Sigmoid colon (tissue), 7 donors: Measurements from ENCODE around the gene COL6A1. TPM values are rescaled to one million over a fixed set of nuclear protein-coding genes. Genes with fewer than 3 reads are reported as not detected.

Experiments used
- DNase-seq: peaks from one replicate; pipeline ENCODE4 v3.0.0-alpha.2; 2019
- H3K27ac ChIP-seq, 4 donors: fragments of 200-600 bp; sonication (generic); one replicate each; pipeline ENCODE4 v1.5.1; 2016 to 2019; ENCODE audit warnings: mild to moderate bottlenecking in 1 of 4
- H3K27me3 ChIP-seq, 3 donors: fragments of 200-600 bp; sonication (generic); one replicate each; pipeline ENCODE4 v1.5.1; 2019; ENCODE audit warnings: mild to moderate bottlenecking in 1 of 3
- H3K36me3 ChIP-seq, 4 donors: fragments of 200-600 bp; sonication (generic); one replicate each; pipeline ENCODE4 v1.5.1; 2016 to 2019
- H3K4me1 ChIP-seq, 4 donors: fragments of 200-600 bp; sonication (generic); one replicate each; pipeline ENCODE4 v1.5.1; 2017 to 2019
- H3K4me3 ChIP-seq, 4 donors: fragments of 200-600 bp; sonication (generic); one replicate each; pipeline ENCODE4 v1.5.1; 2017 to 2019; ENCODE audit warnings: mild to moderate bottlenecking in 2 of 4, moderate library complexity in 1 of 4
- H3K9me3 ChIP-seq, 4 donors: fragments of 200-600 bp in 3 of 4; sonication (generic) in 3 of 4; one replicate each; pipeline versions ENCODE4 v1.5.1 to v1.6.1; 2013 to 2019
- CTCF ChIP-seq, 4 experiments: fragments of 450-650 bp in 3 of 4; fragments of 200-600 bp in 1 of 4; IDR thresholded peaks; one replicate each; pipeline ENCODE4 v1.5.1; 2016 to 2019; ENCODE audit warnings: antibody characterized with exemption in 4 of 4, mild to moderate bottlenecking in 3 of 4, moderate library complexity in 2 of 4
- EP300 ChIP-seq, 4 donors: sonication (generic); formaldehyde crosslinking; IDR thresholded peaks; one replicate each; pipeline ENCODE4 v1.6.1; 2017; ENCODE audit warnings: antibody characterized with exemption in 4 of 4
- POLR2A ChIP-seq, 2 donors: fragments of 450-650 bp; IDR thresholded peaks; one replicate each; pipeline ENCODE4 v1.6.1; 2016; ENCODE audit warnings: antibody characterized with exemption in 2 of 2, mild to moderate bottlenecking in 2 of 2, moderate library complexity in 2 of 2
- POLR2AphosphoS5 ChIP-seq, 4 donors: sonication (generic); formaldehyde crosslinking; IDR thresholded peaks; one replicate each; pipeline ENCODE4 v1.6.1; 2017; ENCODE audit warnings: antibody characterized with exemption in 4 of 4
- WGBS, 2 donors: extraction: QIAGEN DNeasy Blood & Tissue Kit; methylation state at CpG; one replicate each; pipeline ENCODE4 v1.1.7; 2013; 5-methylcytosine and 5-hydroxymethylcytosine counted together
- intact Hi-C: fragments of 100-400 bp; cut with DNase I; formaldehyde crosslinking; loops from one replicate; pipeline ENCODE4 v1.15.1; 2023
- polyA plus RNA-seq, 3 donors: library from polyadenylated mRNA; stranded (reverse); fragments of 200-250 nt; gene quantifications; one replicate each; pipeline ENCODE4 v1.2.3, GENCODE V29; 2013
- total RNA-seq, 4 donors: library from RNA; depleted of rRNA; stranded (reverse); fragments of >200 nt; gene quantifications; one replicate each; pipeline ENCODE4 v1.1.0, GENCODE V29; 2016
- donor health status: healthy with polysubstance abuse.
- donor health status: Bipolar disorder and iron deficiency.
- donor health status: healthy.

The COL6A1 gene
- total and polyA plus RNA-seq, 7 donors = 14.3 to 1,755 (median 622) TPM

- Histone ChIP-seq H3K27ac (peak overlapping the region; percentile 90 to 97 (median 94)), H3K36me3 (no peaks in the 10 kb centered on the region), H3K27me3 (no peaks in the 10 kb centered on the region), H3K9me3 (no peaks in the 10 kb centered on the region), H3K4me1 (peaks cover 0 to 61% (median 53%) of the 10 kb centered on the region in 4 donors), H3K4me3 (no peak overlapping the region)
- 90 to 96% methylated on average over 10 of the region's 10 CpGs for WGBS, 2 donors
- no peak for TF ChIP-seq EP300 (IDR thresholded peaks at IDR 0.05)
- no peak for TF ChIP-seq CTCF (IDR thresholded peaks at IDR 0.05)
- TF ChIP-seq POLR2A (IDR thresholded peaks at IDR 0.05) = no peak
- TF ChIP-seq POLR2AphosphoS5 (IDR thresholded peaks at IDR 0.05) = no peak
- peak; percentile 65 for DNase-seq
- intact Hi-C loops = loop anchor here (2.0 kb wide), 1 partner anchor 43 kb away; no protein-coding TSS in a partner anchor
Measured at GRCh38 chr21:46054031-46054430, 72.5 kb downstream of the COL6A1 start.

GRCh38 chr21:46054451-46054881, 72.9 kb downstream of the COL6A1 start:
- peak overlapping the region; percentile 90 to 97 (median 94) for H3K27ac ChIP-seq
- peak; percentile 74 for DNase-seq
- H3K36me3 ChIP-seq = no peaks in the 10 kb centered on the region
- H3K27me3 ChIP-seq = no peaks in the 10 kb centered on the region
- intact Hi-C loops = loop anchor here (2.0 kb wide), 1 partner anchor 42 kb away; no protein-coding TSS in a partner anchor
- H3K4me1 ChIP-seq = peaks cover 0 to 59% (median 51%) of the 10 kb centered on the region in 4 donors
- no peak for TF ChIP-seq POLR2A (IDR thresholded peaks at IDR 0.05)
- TF ChIP-seq CTCF (IDR thresholded peaks at IDR 0.05) = no peak
- no peak for TF ChIP-seq EP300 (IDR thresholded peaks at IDR 0.05)
- peak in 1 of 4 donors; percentile 9 for TF ChIP-seq POLR2AphosphoS5 (IDR thresholded peaks at IDR 0.05)
- 46 to 68% methylated on average over 12 of the region's 12 CpGs for WGBS, 2 donors
- no peak overlapping the region for H3K4me3 ChIP-seq
- H3K9me3 ChIP-seq = no peaks in the 10 kb centered on the region

Other genes starting within 250 kb of the COL6A1 start
- gene COL6A2, start 116.3 kb downstream of the COL6A1 start, total RNA-seq = 1,000 to 10,000 TPM in 2 of 4 donors, 100 to 1,000 TPM in 2; 570 to 1,745 (median 1,082) TPM
- gene COL6A2, start 116.3 kb downstream of the COL6A1 start, polyA plus RNA-seq = 100 to 1,000 TPM in 1 of 3 donors, 10 to 100 TPM in 2; 14.3 to 233 (median 37.8) TPM
- gene FTCD, start 173.8 kb downstream of the COL6A1 start, total RNA-seq = 1 to 10 TPM in 1 of 4 donors, not detected in 3; 1.4 TPM
- gene FTCD, start 173.8 kb downstream of the COL6A1 start, polyA plus RNA-seq = under 1 TPM in 1 of 3 donors, not detected in 2; 0.20 TPM
- 10 to 100 TPM in 1 of 4 donors, 1 to 10 TPM in 2, under 1 TPM in 1; 0.95 to 18.3 (median 7.1) TPM for gene SPATC1L, start 202.7 kb downstream of the COL6A1 start, total RNA-seq
- gene SPATC1L, start 202.7 kb downstream of the COL6A1 start, polyA plus RNA-seq = 10 to 100 TPM in 1 of 3 donors, 1 to 10 TPM in 2; 3.2 to 11.0 (median 7.8) TPM
- gene LSS, start 247.0 kb downstream of the COL6A1 start, total RNA-seq = 10 to 100 TPM; 47.6 to 63.7 (median 57.0) TPM
- 10 to 100 TPM; 17.4 to 78.6 (median 27.5) TPM for gene LSS, start 247.0 kb downstream of the COL6A1 start, polyA plus RNA-seq